ENCODE data around the gene M1AP. TPM values are rescaled to one million over a fixed set of nuclear protein-coding genes. Genes with fewer than 3 reads are reported as not detected.
"Not testable (repeated sequence)": the region's sequence is repeated elsewhere in the genome, so short reads cannot be mapped to it uniquely, and the experiment has no call there.

M1AP gene
- total RNA-seq, 1 experiment from 2014 or later, result not detected

- no peak for DNase-seq (ENCODE audit: low spot score)
These were observed 5.5 kb upstream of the M1AP start for GRCh38 chr2:74653589-74653984.

DNA sequence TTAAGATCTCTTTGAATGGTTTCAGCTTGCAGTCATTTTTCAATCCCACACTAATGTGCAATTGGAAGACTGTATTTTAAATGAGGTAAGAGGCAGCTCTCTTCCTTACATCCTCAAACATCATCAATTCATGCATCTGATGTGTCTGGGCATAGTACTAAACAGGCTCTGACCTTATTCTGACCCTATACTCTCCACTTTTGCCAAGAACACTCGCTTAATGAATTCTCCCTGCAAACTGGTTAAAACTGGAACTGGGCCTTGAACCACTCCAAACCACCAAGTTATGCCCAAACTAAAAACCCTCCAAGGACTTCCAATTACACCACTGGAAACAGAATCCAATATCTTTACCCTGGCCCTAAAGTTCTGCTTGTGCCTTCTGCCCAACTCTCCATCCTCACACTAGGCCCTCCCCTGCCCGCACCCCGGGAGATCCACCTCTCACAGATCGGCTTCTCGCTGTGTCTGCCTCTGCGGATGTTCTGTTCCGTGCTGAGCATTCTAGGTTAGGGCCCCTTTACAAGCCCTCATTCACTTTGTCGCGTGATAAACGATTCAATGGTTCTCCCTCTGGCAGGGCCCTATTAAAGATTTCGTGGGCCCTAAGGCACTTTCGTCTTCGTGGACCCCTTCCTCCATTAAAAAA, 1.2 kb downstream of the M1AP start:
- DNase-seq (ENCODE audit: low spot score), result no peak

DNA sequence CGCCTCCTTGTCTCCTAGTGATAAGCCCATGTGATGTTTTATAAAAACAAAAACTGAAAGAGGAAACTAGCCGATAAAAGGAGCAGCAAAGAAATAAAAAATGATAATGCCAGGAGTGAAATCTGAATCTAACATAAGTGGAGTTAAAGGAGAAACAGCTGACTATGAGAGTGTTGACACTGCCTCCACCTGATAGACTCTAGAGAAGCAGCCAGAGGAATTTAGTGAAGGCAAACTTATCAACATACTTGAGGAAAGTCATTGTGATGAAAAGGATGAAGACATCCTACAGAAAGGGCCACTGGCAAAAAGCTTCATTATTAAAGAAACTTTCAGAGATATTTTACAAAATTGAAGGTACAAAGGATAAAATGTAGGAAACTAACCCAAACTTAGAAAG, 1.9 kb downstream of the M1AP start:
- DNase-seq (ENCODE audit: low spot score), result no peak

GRCh38 chr2:74645344-74645743, 2.8 kb downstream of the M1AP start:
- DNase-seq (ENCODE audit: low spot score), result no peak

DNA sequence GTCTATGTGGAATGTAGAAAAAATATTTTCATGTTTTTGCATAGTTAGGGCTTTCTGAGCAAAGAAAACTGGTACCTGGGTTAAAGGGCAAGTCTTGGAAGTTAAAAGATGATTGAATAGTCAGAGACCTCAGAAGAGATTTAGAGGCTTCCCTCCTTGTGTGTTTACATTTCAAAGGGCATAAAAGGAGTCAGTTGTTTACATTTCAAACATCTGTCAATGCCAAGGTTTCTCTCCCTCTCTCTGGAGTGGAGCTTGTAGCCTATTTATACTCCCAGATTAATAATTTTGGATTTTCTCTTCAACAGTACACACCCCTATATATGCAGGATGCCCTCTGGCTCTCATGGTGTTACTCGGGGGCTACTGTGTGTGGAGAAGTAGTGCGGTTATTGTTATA, 8.6 kb downstream of the M1AP start:
- DNase-seq (ENCODE audit: low spot score), result no peak

DNA sequence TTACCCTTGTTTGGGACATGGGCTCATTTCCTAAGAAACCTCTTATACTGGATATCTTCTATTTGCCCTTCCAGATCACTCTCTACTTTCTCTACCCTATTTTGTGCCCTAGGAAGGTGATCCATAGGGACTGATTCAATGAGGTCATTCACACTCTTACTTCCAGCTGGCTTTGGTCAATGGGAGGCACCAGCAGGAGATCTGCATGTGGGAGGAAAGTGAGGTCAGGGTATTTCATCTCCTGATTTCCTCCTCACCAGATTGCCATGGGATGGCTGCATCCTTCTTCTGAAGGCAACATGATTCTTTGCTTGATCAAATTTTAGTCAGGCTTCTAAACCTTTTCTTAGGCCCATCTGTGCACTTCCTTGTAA, 15.2 kb downstream of the M1AP start:
- no peak for DNase-seq (ENCODE audit: low spot score)

DNA sequence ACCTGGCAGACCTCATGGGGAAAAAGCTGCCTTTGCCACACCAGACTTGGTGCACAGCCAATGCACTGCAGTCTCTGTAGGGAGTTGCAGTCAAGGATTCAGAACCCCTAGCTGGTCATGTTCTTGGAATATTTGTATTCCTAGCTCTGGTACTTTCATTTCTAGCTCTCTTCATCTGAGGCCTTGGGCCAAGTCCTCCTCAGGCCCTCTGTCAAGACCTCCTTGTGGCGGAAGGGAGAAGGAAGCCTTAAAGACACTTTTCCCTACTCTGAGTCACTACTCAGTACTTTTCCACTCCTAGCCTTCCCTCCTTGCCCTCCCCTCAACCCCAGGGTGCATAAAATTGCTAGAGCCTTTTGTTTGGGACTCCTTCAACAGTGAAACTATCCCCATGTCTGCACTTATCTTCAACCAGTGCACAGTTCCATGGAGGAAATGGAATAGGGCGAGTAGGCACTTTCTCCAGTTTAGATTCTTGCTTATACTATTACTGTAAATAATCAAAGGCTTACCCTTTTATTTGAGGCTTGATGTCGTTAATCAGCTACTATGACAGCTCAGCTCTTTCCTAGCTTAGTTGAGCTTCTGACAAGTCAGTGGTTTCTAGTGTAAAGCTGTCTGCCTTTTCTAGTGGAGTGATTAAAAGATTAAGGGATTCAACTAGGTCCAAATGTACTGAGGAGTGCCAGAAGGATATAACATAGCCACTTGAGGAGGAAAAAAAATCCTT, 15.8 kb downstream of the M1AP start:
- DNase-seq (ENCODE audit: low spot score), result no peak

GRCh38 chr2:74630454-74630853, 17.7 kb downstream of the M1AP start:
- DNase-seq (ENCODE audit: low spot score), result not testable (repeated sequence)

DNA sequence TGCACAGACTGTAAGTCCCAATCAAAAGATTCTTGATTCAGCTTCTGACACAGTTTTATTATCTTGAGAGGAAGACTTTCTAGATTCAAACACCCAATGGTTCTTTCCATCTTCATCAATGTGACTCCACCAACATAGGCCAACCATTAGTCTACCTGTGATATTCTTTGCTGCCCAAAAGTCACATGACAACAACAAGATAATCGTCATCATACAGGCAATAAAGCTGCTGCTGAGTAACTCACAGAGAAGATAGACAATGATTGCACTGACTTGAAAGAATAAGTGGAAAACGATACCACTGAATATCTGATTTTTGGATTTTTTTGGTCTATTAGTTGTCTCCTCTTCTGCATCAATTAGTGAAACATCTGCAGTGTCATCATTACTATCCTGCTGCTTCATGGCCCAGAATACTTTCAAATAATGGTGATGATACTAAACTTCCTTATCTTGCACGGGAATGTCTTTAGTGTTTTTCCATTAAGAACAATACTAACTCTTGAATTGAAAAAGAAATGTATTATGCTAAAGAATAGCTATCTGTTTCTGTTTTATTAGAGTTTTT, 19.5 kb downstream of the M1AP start:
- DNase-seq (ENCODE audit: low spot score), result no peak

DNA sequence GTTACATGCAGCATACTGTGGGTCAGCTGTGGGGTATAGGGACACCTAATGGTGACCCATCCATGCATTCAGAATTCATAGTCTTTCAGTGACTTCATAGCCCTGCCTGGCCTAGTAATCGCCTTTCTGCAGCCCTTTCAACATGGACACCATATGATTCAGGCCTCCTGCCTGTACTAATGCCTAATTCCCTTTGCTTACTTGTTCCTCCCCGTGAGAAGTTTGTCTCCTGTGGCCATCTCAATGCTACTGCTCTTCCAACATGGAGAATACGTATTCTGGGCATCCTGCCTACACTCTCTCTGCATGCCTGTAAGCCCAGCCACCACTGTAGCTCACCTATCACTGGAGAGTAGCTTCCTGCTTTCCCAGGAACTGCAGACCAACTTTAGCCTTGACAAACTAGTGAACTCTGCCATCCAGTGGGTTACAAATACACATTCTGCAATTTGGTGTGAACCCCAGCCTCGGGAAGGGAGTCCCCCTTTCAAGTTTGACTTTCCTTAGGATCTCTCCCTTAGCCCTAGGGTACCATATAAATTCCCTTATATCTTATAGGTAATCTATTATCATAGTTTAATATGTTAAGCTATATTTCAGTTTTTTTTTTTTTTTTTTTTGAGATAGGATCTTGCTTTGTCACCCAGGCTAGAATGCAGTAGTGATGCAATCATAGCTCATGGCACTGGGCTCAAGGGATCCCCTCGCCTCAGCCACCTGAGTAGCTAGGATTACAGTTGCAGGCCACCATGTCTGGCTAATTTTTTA, 22.3 kb downstream of the M1AP start:
- DNase-seq (ENCODE audit: low spot score), result peak; percentile 5

GRCh38 chr2:74620671-74621070, 27.5 kb downstream of the M1AP start:
- no peak for DNase-seq (ENCODE audit: low spot score)

DNA sequence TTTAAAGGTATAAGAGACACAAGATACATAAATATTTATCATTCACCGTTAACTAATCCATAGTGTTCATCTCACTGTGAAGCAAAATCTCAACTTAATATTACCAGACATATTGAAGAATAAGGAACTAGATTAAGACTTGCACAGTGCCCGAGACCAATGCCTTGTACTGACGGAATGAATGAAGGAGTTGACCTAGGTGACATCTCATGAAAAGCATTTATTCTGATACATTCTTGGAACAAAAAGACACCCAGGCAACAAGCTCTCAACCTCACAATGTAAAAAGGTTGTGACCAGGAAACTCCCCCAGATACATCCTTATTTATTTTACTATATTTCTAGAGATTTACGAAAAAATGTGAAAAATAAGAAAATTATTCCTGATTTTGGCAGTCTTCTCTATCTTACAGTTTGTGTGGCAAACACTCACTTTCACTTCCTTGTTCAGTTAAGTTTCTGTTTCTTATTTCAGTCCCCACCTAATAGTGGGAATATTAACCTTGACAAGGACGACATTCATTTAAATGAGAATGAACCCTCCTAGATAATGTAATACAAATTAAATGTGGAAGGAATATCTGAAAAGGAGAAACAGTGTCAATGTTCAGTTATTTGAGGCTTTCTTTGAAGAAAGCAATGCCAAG, 28.4 kb downstream of the M1AP start:
- no peak for DNase-seq (ENCODE audit: low spot score)

DNA sequence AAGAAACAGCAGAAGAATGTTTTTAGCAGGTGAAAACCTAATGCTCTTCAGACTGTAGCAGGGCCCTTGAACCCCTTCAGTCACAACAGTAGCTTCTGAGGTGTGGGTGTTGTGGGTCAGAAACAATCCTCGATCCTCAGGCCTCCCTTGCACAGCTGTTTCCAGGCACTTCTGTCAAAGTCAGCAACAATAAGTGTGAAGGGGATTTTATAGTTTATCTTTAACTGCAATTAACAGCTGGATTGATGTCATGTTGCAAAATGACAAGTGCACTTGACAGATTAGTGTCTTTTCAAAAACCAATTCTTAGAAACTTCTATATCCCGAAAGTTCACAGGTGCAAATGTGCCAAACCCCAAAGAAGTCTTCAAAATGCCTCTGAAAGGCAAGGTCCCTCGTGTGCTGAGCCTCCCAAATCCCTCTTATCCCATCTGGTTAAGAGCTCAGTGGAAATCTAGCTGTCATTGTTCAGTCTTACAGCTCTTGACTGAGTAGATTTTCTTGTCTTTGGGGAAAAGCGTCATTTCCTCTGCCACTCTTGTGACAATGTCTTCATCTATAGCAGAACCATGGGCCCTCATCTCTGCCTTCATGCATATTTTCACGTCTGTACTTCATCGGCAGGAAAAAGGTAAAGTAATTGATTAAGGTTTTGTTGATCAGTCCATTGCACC, 29.6 kb downstream of the M1AP start:
- DNase-seq (ENCODE audit: low spot score), result no peak

- no peak for DNase-seq (ENCODE audit: low spot score)
These were observed 31.0 kb downstream of the M1AP start for GRCh38 chr2:74617122-74617521.

GRCh38 chr2:74606927-74607326, 41.2 kb downstream of the M1AP start:
- DNase-seq (ENCODE audit: low spot score), result no peak

DNA sequence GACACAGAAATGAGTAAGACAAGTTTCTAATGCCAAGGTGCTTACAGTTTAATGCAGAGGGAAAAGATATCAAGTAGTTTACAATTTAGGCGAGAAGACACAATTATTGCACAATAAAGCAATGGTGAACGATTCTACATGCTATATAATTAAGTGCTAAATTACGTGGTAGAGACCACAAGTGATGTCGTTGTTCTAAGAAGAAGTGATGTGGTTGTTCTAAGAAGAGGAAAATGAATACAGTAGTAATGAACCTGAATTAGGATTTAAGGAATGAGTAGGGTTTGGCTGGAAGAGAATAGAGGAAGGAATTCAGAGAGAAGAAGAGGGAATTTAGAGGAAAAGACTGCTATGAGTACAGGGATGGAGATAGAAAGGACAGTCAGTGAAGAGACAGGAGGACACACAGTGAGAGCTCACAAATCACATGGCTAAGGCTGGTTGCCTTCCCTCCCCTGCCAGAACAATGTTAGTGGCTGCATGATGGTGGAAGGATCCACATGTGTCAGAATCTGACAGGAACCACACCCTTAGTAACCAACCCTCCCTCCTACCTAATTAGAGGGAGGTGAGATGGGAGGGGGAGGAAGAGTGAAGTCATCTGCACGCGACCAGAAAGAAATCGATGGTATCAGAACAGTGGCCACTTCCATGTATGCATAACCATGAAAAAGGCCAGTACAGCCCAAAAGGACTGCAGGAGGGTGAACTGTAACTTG, 44.7 kb downstream of the M1AP start:
- DNase-seq (ENCODE audit: low spot score), result no peak

- DNase-seq (ENCODE audit: low spot score), result no peak
These were observed 45.4 kb downstream of the M1AP start for GRCh38 chr2:74602586-74603281.

DNA sequence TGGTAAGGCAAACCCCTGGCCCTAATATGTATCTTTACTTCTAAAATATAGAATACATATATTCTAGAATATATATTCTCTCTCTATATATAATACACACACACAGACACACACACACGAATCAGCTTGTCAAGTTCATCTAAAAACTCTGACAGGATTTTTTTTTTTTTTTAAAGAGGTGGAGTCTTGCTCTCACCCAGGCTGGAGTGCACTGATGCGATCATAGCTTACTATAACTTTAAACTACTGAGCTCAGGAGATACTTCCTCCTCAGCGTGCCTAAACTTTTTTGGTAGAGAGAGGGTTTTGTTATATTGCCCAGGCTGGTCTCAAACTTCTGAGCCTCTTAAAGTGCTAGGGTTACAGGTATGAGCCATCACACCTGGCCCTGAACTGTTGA, 48.5 kb downstream of the M1AP start:
- no peak for DNase-seq (ENCODE audit: low spot score)

DNA sequence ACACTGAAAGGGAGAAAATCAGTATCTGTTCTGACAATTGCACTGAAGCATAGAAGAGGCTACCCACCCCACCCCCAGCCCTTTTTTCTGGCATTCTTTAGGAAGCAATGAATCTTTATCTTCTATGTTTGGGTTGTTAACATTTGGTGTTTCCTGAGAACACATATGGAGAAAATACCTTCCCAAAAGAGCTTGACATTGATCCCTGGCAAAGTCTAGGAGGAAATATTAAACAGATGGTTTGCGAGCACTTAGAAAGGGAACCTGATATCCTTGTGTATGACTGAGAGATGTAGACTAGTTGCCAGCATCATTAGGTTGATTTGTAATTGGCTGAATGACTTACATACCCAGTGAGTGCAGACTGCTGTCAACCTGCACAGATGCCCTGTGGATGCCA, 50.7 kb downstream of the M1AP start:
- no peak for DNase-seq (ENCODE audit: low spot score)

GRCh38 chr2:74596584-74596983, 51.5 kb downstream of the M1AP start:
- no peak for DNase-seq (ENCODE audit: low spot score)

Data from HT-29 (cell line).